Caki2 (cell line): ENCODE results near the gene ASIC2. TPM values are rescaled to one million over a fixed set of nuclear protein-coding genes. Genes with fewer than 3 reads are reported as not detected.

ENCODE experiments used
- DNase-seq: peaks from one replicate; pipeline ENCODE4 v3.0.0-alpha.2; 2015; ENCODE audit warnings: low read depth
- in situ Hi-C: cut with HindIII; loops from 2 replicates; pipeline ENCODE4 v1.10.0; 2016; ENCODE audit warnings: low sequenced_read_pairs, low pct_unique_long_range_greater_than_20kb, mixed read lengths
- total RNA-seq: library from RNA; depleted of rRNA; stranded (reverse); fragments of >200 nt; shearing (Covaris generic); gene quantifications from 2 replicates; pipeline ENCODE4 v1.2.3, GENCODE V29; 2014; ENCODE audit warnings: low replicate concordance

Gene ASIC2
- total RNA-seq, 1 experiment from 2014 or later: 2.4 TPM

- DNase-seq: no peak
- in situ Hi-C loops: no loop called here
Measured at GRCh38 chr17:33140413-33141099, 152.5 kb downstream of the ASIC2 start.

GRCh38 chr17:33138627-33139026 is 154.5 kb downstream of the ASIC2 start:
- DNase-seq: no peak
- in situ Hi-C loops: no loop called here

GRCh38 chr17:33137426-33137825 is 155.7 kb downstream of the ASIC2 start:
- DNase-seq: no peak
- in situ Hi-C loops: no loop called here

- in situ Hi-C loops: no loop called here
- DNase-seq: no peak
Measured at GRCh38 chr17:33135691-33136090, 157.4 kb downstream of the ASIC2 start.

- in situ Hi-C loops: no loop called here
- no peak for DNase-seq
Measured at GRCh38 chr17:33131620-33132019, 161.5 kb downstream of the ASIC2 start.

GRCh38 chr17:33127706-33128105 is 165.4 kb downstream of the ASIC2 start:
- DNase-seq: peak; percentile 44
- in situ Hi-C loops: no loop called here

- peak; percentile 35 for DNase-seq
- in situ Hi-C loops: no loop called here
Measured at GRCh38 chr17:33126086-33126485, 167.0 kb downstream of the ASIC2 start.

- no peak for DNase-seq
- in situ Hi-C loops: no loop called here
Measured at GRCh38 chr17:33125552-33125950, 167.5 kb downstream of the ASIC2 start.

GRCh38 chr17:33124871-33125551 is 168.1 kb downstream of the ASIC2 start:
- in situ Hi-C loops: no loop called here
- peak; percentile 67 for DNase-seq

GRCh38 chr17:33124185-33124584 is 168.9 kb downstream of the ASIC2 start:
- in situ Hi-C loops: no loop called here
- no peak for DNase-seq

- no peak for DNase-seq
- in situ Hi-C loops: no loop called here
Measured at GRCh38 chr17:33121756-33122155, 171.3 kb downstream of the ASIC2 start.

- in situ Hi-C loops: no loop called here
- no peak for DNase-seq
Measured at GRCh38 chr17:33121272-33121671, 171.8 kb downstream of the ASIC2 start.

- no peak for DNase-seq
- in situ Hi-C loops: no loop called here
Measured at GRCh38 chr17:33120103-33120502, 173.0 kb downstream of the ASIC2 start.

GRCh38 chr17:33118391-33119075 is 174.6 kb downstream of the ASIC2 start:
- DNase-seq: no peak
- in situ Hi-C loops: no loop called here

- in situ Hi-C loops: no loop called here
- no peak for DNase-seq
Measured at GRCh38 chr17:33116021-33116551, 177.0 kb downstream of the ASIC2 start.

GRCh38 chr17:33115366-33115765 is 177.7 kb downstream of the ASIC2 start:
- in situ Hi-C loops: no loop called here
- no peak for DNase-seq

- in situ Hi-C loops: no loop called here
- no peak for DNase-seq
Measured at GRCh38 chr17:33113991-33114370, 179.1 kb downstream of the ASIC2 start.

GRCh38 chr17:33113276-33113990 is 179.7 kb downstream of the ASIC2 start:
- in situ Hi-C loops: no loop called here
- DNase-seq: no peak

- in situ Hi-C loops: no loop called here
- peak; percentile 92 for DNase-seq
Measured at GRCh38 chr17:33112763-33113162, 180.3 kb downstream of the ASIC2 start.
